HEK293 (cell line): ENCODE measurements around the gene KRT27.

Source experiments
- CTCF ChIA-PET: fragments of 350-600 bp; formaldehyde crosslinking; extraction: SDS; loops from one replicate; lab custom pipeline; 2021; ENCODE audit warnings: antibody characterized with exemption; lab: Yijun Ruan, JAX
- POLR2A ChIA-PET: fragments of 300-600 bp; formaldehyde crosslinking; extraction: SDS; loops from one replicate; lab custom pipeline; 2020; ENCODE audit warnings: antibody characterized with exemption, inconsistent platforms; lab: Yijun Ruan, JAX
- H3K27ac ChIP-seq: fragments of 200-500 bp; sonication (Bioruptor generic); 2 replicates; pipeline ENCODE4 v1.5.1; 2014; ENCODE audit warnings: low read depth, low read length, control low read depth, inconsistent platforms; ENCODE audit errors: extremely low read depth
- H3K36me3 ChIP-seq, 2 experiments: fragments of 200-500 bp in 1 of 2; sonication (Bioruptor generic) in 1 of 2; 1 replicate in 1 of 2; 2 replicates in 1 of 2; pipeline ENCODE4 v1.5.1; 2014 to 2017; ENCODE audit warnings: inconsistent platforms in 2 of 2, low read length in 2 of 2; ENCODE audit not compliant: control insufficient read depth in 2 of 2, insufficient read depth in 1 of 2
- H3K4me1 ChIP-seq: fragments of 200-500 bp; sonication (Bioruptor generic); 2 replicates; pipeline ENCODE4 v1.5.1; 2014; ENCODE audit warnings: mild to moderate bottlenecking, low read length, inconsistent platforms; ENCODE audit not compliant: control insufficient read depth, insufficient read depth
- H3K4me3 ChIP-seq: 2 replicates; pipeline ENCODE4 v1.5.1; 2011; ENCODE audit warnings: low read depth, mild to moderate bottlenecking, control low read depth, low read length, moderate library complexity
- H3K9me3 ChIP-seq: fragments of 200-500 bp; sonication (Bioruptor generic); 2 replicates; pipeline ENCODE4 v1.5.1; 2014; ENCODE audit warnings: low read depth, low read length, inconsistent platforms; ENCODE audit not compliant: control insufficient read depth, insufficient read depth
- BCL11A ChIP-seq: fragments of 450-650 bp; formaldehyde crosslinking; IDR thresholded peaks from 2 replicates; pipeline ENCODE4 v1.5.1; 2016; ENCODE audit warnings: low read depth, missing biosample characterization, missing genetic modification characterization
- ELK4 ChIP-seq: IDR thresholded peaks from 2 replicates; pipeline ENCODE4 v1.6.1; 2011; ENCODE audit warnings: mild to moderate bottlenecking, low read depth, low read length, borderline replicate concordance
- GFI1B ChIP-seq: fragments of 450-650 bp; formaldehyde crosslinking; IDR thresholded peaks from 2 replicates; pipeline ENCODE4 v1.5.1; 2016; ENCODE audit warnings: missing biosample characterization, missing genetic modification characterization
- KLF1 ChIP-seq: fragments of 450-650 bp; formaldehyde crosslinking; IDR thresholded peaks from 2 replicates; pipeline ENCODE4 v1.5.1; 2016; ENCODE audit warnings: missing biosample characterization, missing genetic modification characterization
- KLF17 ChIP-seq: fragments of 450-650 bp; formaldehyde crosslinking; IDR thresholded peaks from 2 replicates; pipeline ENCODE4 v1.5.1; 2016; ENCODE audit warnings: missing biosample characterization, missing genetic modification characterization
- KLF9 ChIP-seq: fragments of 450-650 bp; formaldehyde crosslinking; IDR thresholded peaks from 2 replicates; pipeline ENCODE4 v1.5.1; 2016; ENCODE audit warnings: missing biosample characterization, missing genetic modification characterization, low read depth
- MEIS1 ChIP-seq: sonication (generic); formaldehyde crosslinking; IDR thresholded peaks from 2 replicates; pipeline ENCODE4 v1.8.1; 2022; ENCODE audit warnings: missing genetic modification reagents, mild to moderate bottlenecking, borderline replicate concordance
- OVOL3 ChIP-seq: fragments of 450-650 bp; formaldehyde crosslinking; IDR thresholded peaks from 2 replicates; pipeline ENCODE4 v1.5.1; 2016; ENCODE audit warnings: missing biosample characterization, missing genetic modification characterization
- SALL2 ChIP-seq: fragments of 450-650 bp; formaldehyde crosslinking; IDR thresholded peaks from 2 replicates; pipeline ENCODE4 v1.5.0; 2017; ENCODE audit warnings: missing biosample characterization, mild to moderate bottlenecking, missing genetic modification characterization, borderline replicate concordance
- ZBTB21 ChIP-seq: fragments of 450-650 bp; formaldehyde crosslinking; IDR thresholded peaks from 2 replicates; pipeline ENCODE4 v1.5.1; 2017; ENCODE audit warnings: missing biosample characterization, missing genetic modification characterization
- ZBTB44 ChIP-seq: fragments of 450-650 bp; IDR thresholded peaks from 2 replicates; pipeline ENCODE4 v1.5.1; 2018; ENCODE audit warnings: missing biosample characterization, mild to moderate bottlenecking, missing genetic modification characterization
- ZNF223 ChIP-seq: fragments of 450-650 bp; formaldehyde crosslinking; IDR thresholded peaks from 2 replicates; pipeline ENCODE4 v1.5.1; 2016; ENCODE audit warnings: missing biosample characterization, missing genetic modification characterization
- ZNF23 ChIP-seq: fragments of 450-650 bp; formaldehyde crosslinking; IDR thresholded peaks from 2 replicates; pipeline ENCODE4 v1.5.1; 2016; ENCODE audit warnings: missing biosample characterization, missing genetic modification characterization, borderline replicate concordance
- ZNF280C ChIP-seq: fragments of 450-650 bp; formaldehyde crosslinking; IDR thresholded peaks from 2 replicates; pipeline ENCODE4 v1.5.1; 2016; ENCODE audit warnings: missing biosample characterization, missing genetic modification characterization
- ZNF302 ChIP-seq: fragments of 450-650 bp; formaldehyde crosslinking; IDR thresholded peaks from 2 replicates; pipeline ENCODE4 v1.5.1; 2016; ENCODE audit warnings: missing biosample characterization, missing genetic modification characterization, low read depth
- ZNF366 ChIP-seq: fragments of 450-650 bp; formaldehyde crosslinking; conservative IDR thresholded peaks from 2 replicates; pipeline ENCODE4 v1.5.1; 2016; ENCODE audit warnings: missing biosample characterization, missing genetic modification characterization
- ZNF423 ChIP-seq: fragments of 450-650 bp; formaldehyde crosslinking; IDR thresholded peaks from 2 replicates; pipeline ENCODE4 v1.5.1; 2016; ENCODE audit warnings: missing biosample characterization, missing genetic modification characterization
- ZNF510 ChIP-seq: fragments of 450-650 bp; formaldehyde crosslinking; IDR thresholded peaks from 2 replicates; pipeline ENCODE4 v1.5.1; 2018; ENCODE audit warnings: mild to moderate bottlenecking, missing genetic modification characterization, missing biosample characterization; ENCODE audit not compliant: insufficient replicate concordance
- ZNF514 ChIP-seq: fragments of 450-650 bp; formaldehyde crosslinking; IDR thresholded peaks from 2 replicates; pipeline ENCODE4 v1.5.1; 2016; ENCODE audit warnings: missing biosample characterization, missing genetic modification characterization
- ZNF580 ChIP-seq: fragments of 450-650 bp; formaldehyde crosslinking; IDR thresholded peaks from 2 replicates; pipeline ENCODE4 v1.5.1; 2016; ENCODE audit warnings: missing biosample characterization, missing genetic modification characterization
- ZNF596 ChIP-seq: fragments of 450-650 bp; IDR thresholded peaks from 2 replicates; pipeline ENCODE4 v1.5.0; 2018; ENCODE audit warnings: missing biosample characterization, mild to moderate bottlenecking, missing genetic modification characterization, moderate library complexity
- ZNF626 ChIP-seq: fragments of 450-650 bp; sonication (Bioruptor Pico); formaldehyde crosslinking; IDR thresholded peaks from 2 replicates; pipeline ENCODE4 v1.5.1; 2018; ENCODE audit warnings: missing biosample characterization, missing genetic modification characterization, inconsistent platforms
- ZNF76 ChIP-seq: fragments of 450-650 bp; formaldehyde crosslinking; IDR thresholded peaks from 2 replicates; pipeline ENCODE4; 2016; ENCODE audit warnings: low read depth, missing biosample characterization, missing genetic modification characterization, borderline replicate concordance
- ZNF785 ChIP-seq: fragments of 450-650 bp; formaldehyde crosslinking; IDR thresholded peaks from 2 replicates; pipeline ENCODE4 v1.5.1; 2016; ENCODE audit warnings: missing biosample characterization, missing genetic modification characterization
- ZNF837 ChIP-seq: fragments of 450-650 bp; formaldehyde crosslinking; IDR thresholded peaks from 2 replicates; pipeline ENCODE4 v1.5.1; 2016; ENCODE audit warnings: missing biosample characterization, missing genetic modification characterization
- ZSCAN16 ChIP-seq: fragments of 450-650 bp; formaldehyde crosslinking; IDR thresholded peaks from 2 replicates; pipeline ENCODE4 v1.5.1; 2016; ENCODE audit warnings: missing biosample characterization, missing genetic modification characterization
- ZSCAN23 ChIP-seq: fragments of 450-650 bp; formaldehyde crosslinking; IDR thresholded peaks from 2 replicates; pipeline ENCODE4 v1.5.1; 2016; ENCODE audit warnings: missing biosample characterization, missing genetic modification characterization
- TF ChIP-seq, protein P1 (sequence below): fragments of 450-650 bp; formaldehyde crosslinking; IDR thresholded peaks from 2 replicates; pipeline ENCODE4 v1.5.0; 2017; ENCODE audit warnings: missing biosample characterization, missing genetic modification characterization, borderline replicate concordance

KRT27 gene

DNA sequence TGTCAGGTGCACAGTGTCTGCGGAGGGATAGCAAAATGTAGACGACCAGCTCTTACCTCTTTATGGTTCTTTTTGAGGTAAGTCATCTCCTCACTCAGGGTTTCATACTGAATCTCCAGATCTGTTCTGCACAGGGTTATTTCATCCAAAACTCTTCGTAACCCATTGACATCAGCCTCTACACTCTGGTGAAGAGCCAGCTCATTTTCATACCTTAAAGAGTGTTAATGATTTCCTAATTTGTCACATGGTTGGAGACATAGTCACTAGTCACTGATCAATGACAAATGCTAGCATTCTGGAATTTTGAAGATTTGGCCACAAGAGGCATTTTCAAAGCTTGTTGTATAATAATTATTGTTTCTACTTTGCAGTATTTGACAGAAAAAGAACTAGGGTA, 28.5 kb downstream of the KRT27 start:
- H3K27ac ChIP-seq, result no peak overlapping the region
- ChIA-PET CTCF (interaction anchor here (0.6 to 1.3 kb wide), 2 partner anchors 138 to 175 kb away, joined by 4 read pairs; no protein-coding TSS in a partner anchor), POLR2A (no interaction called here)
- no peaks in the 10 kb centered on the region for H3K4me1 ChIP-seq
- no peaks in the 10 kb centered on the region for H3K36me3 ChIP-seq
- H3K9me3 ChIP-seq, result no peaks in the 10 kb centered on the region
- TF ChIP-seq ZNF596, result no peak
- no peak for TF ChIP-seq ZNF23 (tag by site-specific recombination)
- TF ChIP-seq GFI1B (tag by site-specific recombination), result no peak
- TF ChIP-seq BCL11A (tag by site-specific recombination), result no peak
- TF ChIP-seq ZNF223 (tag by site-specific recombination), result no peak
- TF ChIP-seq KLF9 (tag by site-specific recombination), result no peak
- TF ChIP-seq SALL2, result no peak
- TF ChIP-seq ZBTB21 (tag by site-specific recombination), result no peak
- TF ChIP-seq ZNF837 (tag by site-specific recombination), result no peak
- TF ChIP-seq ZNF510 (tag by site-specific recombination), result no peak
- no peak overlapping the region for H3K4me3 ChIP-seq

DNA sequence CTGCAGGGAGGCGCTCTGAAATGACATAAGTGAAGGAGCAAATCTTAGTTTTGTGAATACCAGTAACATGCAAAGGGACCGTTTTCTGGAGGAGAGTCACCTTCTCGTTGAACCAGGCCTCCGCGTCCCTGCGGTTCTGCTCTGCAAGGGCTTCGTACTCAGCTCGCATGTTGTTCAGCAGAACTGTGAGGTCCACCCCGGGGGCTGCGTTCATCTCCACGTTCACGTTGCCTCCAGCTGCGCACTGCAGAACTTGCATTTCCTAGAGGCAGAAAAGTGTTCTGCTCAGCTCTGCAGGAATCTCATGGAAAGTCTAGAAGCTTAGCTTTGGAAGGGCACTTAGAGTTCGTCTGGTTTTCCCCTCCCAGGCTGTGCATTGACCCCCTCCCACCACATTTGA, 31.3 kb downstream of the KRT27 start:
- Histone ChIP-seq H3K36me3 (no peaks in the 10 kb centered on the region), H3K4me1 (no peaks in the 10 kb centered on the region)
- TF ChIP-seq ZNF514 (tag by site-specific recombination) (no peak), ELK4 (no peak), ZNF366 (no peak), ZNF580 (tag by site-specific recombination) (no peak), ZSCAN23 (tag by site-specific recombination) (no peak), MEIS1 (CRISPR knock-in tag) (no peak), KLF1 (tag by site-specific recombination) (no peak), ZNF626 (no peak), ZNF423 (no peak), ZNF302 (tag by site-specific recombination) (no peak), KLF17 (tag by site-specific recombination) (no peak), ZBTB44 (tag by site-specific recombination) (no peak), ZNF785 (tag by site-specific recombination) (no peak), ZNF76 (no peak), OVOL3 (tag by site-specific recombination) (no peak), ZNF280C (no peak), ZSCAN16 (tag by site-specific recombination) (no peak)
- TF ChIP-seq, protein P1, sequence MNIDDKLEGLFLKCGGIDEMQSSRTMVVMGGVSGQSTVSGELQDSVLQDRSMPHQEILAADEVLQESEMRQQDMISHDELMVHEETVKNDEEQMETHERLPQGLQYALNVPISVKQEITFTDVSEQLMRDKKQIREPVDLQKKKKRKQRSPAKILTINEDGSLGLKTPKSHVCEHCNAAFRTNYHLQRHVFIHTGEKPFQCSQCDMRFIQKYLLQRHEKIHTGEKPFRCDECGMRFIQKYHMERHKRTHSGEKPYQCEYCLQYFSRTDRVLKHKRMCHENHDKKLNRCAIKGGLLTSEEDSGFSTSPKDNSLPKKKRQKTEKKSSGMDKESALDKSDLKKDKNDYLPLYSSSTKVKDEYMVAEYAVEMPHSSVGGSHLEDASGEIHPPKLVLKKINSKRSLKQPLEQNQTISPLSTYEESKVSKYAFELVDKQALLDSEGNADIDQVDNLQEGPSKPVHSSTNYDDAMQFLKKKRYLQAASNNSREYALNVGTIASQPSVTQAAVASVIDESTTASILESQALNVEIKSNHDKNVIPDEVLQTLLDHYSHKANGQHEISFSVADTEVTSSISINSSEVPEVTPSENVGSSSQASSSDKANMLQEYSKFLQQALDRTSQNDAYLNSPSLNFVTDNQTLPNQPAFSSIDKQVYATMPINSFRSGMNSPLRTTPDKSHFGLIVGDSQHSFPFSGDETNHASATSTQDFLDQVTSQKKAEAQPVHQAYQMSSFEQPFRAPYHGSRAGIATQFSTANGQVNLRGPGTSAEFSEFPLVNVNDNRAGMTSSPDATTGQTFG, result no peak
- TF ChIP-seq, all 188 proteins: peak for 0
- Histone ChIP-seq H3K9me3 (no peaks in the 10 kb centered on the region), H3K27ac (no peak overlapping the region), H3K4me3 (no peak overlapping the region)
- ChIA-PET CTCF (interaction anchor here (0.6 to 1.0 kb wide), 2 partner anchors 18 to 24 kb away, joined by 3 to 5 read pairs; no protein-coding TSS in a partner anchor), POLR2A (no interaction called here)
